ENCODE results near the gene MYPOP. TPM values are rescaled to one million over a fixed set of nuclear protein-coding genes. Genes with fewer than 3 reads are reported as not detected.

Gene MYPOP
- total and polyA plus RNA-seq, 2 of the 13 experiments (the other 11 are each of a cell fraction or from before 2014, with no cell fraction given) = 2.3 to 2.7 TPM

GRCh38 chr19:45883881-45884681, 18.3 kb downstream of the MYPOP start (continued):
- no peak for TF ChIP-seq CTCF (CRISPR knock-in tag; IDR thresholded peaks at IDR 0.05)
- TF ChIP-seq ZC3H13 (CRISPR knock-in tag; IDR thresholded peaks at IDR 0.05) = peak; percentile 89; the same call in 1 of the 2 replicates
- TF ChIP-seq ZNF432 (CRISPR knock-in tag; IDR thresholded peaks at IDR 0.05; ENCODE audit: borderline replicate concordance) = no peak
- no peak for TF ChIP-seq FOXA1 (IDR thresholded peaks at IDR 0.05)
- no peak for TF ChIP-seq FOXA1 (CRISPR knock-in tag; IDR thresholded peaks at IDR 0.05)
- TF ChIP-seq ETV6 (CRISPR knock-in tag; conservative IDR thresholded peaks at IDR 0.05) = no peak
- TF ChIP-seq ZC3H4 (CRISPR knock-in tag; IDR thresholded peaks at IDR 0.05; ENCODE audit: borderline replicate concordance) = no peak
- no peak for TF ChIP-seq ZNF3 (CRISPR knock-in tag; IDR thresholded peaks at IDR 0.05)
- no peak for TF ChIP-seq ZNF672 (CRISPR knock-in tag; IDR thresholded peaks at IDR 0.05)
- TF ChIP-seq ZNF597 (CRISPR knock-in tag; IDR thresholded peaks at IDR 0.05) = no peak
- no peak for TF ChIP-seq NFE2L2 (IDR thresholded peaks at IDR 0.05; ENCODE audit: low read length)
- no peak for TF ChIP-seq ARNT2 (CRISPR knock-in tag; IDR thresholded peaks at IDR 0.05; ENCODE audit: low read depth)
- no peak for TF ChIP-seq ARID2 (CRISPR knock-in tag; IDR thresholded peaks at IDR 0.05; ENCODE audit: borderline replicate concordance)
- no peak for TF ChIP-seq HMGA1 (CRISPR knock-in tag; conservative IDR thresholded peaks at IDR 0.05)
- TF ChIP-seq ZNF788 (CRISPR knock-in tag; IDR thresholded peaks at IDR 0.05; ENCODE audit: borderline replicate concordance) = no peak
- no peak for TF ChIP-seq SIN3A (IDR thresholded peaks at IDR 0.05; ENCODE audit: borderline replicate concordance, low read depth, low read length)
- TF ChIP-seq NFRKB (IDR thresholded peaks at IDR 0.05) = no peak
- TF ChIP-seq, protein P1, sequence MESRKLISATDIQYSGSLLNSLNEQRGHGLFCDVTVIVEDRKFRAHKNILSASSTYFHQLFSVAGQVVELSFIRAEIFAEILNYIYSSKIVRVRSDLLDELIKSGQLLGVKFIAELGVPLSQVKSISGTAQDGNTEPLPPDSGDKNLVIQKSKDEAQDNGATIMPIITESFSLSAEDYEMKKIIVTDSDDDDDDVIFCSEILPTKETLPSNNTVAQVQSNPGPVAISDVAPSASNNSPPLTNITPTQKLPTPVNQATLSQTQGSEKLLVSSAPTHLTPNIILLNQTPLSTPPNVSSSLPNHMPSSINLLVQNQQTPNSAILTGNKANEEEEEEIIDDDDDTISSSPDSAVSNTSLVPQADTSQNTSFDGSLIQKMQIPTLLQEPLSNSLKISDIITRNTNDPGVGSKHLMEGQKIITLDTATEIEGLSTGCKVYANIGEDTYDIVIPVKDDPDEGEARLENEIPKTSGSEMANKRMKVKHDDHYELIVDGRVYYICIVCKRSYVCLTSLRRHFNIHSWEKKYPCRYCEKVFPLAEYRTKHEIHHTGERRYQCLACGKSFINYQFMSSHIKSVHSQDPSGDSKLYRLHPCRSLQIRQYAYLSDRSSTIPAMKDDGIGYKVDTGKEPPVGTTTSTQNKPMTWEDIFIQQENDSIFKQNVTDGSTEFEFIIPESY (CRISPR knock-in tag; IDR thresholded peaks at IDR 0.05) = peak; percentile 38; the same call in 1 of the 2 replicates
- TF ChIP-seq RBM39 (IDR thresholded peaks at IDR 0.05; ENCODE audit: low read depth, low read length, poor library complexity, severe bottlenecking) = no peak
- TF ChIP-seq KDM1A (CRISPR knock-in tag; IDR thresholded peaks at IDR 0.05) = no peak
- TF ChIP-seq ZNF292 (CRISPR knock-in tag; IDR thresholded peaks at IDR 0.05; ENCODE audit: borderline replicate concordance, low read depth) = no peak
- TF ChIP-seq HNRNPK (IDR thresholded peaks at IDR 0.05; ENCODE audit: low read depth, low read length, poor library complexity, severe bottlenecking) = no peak
- TF ChIP-seq, protein P2, sequence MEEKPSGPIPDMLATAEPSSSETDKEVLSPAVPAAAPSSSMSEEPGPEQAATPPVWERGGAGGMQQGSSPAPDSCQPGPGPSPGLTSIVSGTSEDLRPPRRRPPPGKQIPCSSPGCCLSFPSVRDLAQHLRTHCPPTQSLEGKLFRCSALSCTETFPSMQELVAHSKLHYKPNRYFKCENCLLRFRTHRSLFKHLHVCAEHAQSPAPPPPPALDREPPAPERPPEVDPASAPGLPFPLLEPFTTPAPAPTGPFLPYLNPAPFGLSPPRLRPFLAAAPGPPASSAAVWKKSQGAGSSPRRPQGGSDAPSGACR (CRISPR knock-in tag; IDR thresholded peaks at IDR 0.05) = no peak
- no peak for TF ChIP-seq CC2D1A (CRISPR knock-in tag; IDR thresholded peaks at IDR 0.05)
- no peak for TF ChIP-seq HNRNPH1 (optimal IDR thresholded peaks at IDR 0.05; ENCODE audit: low read depth, low read length)
